ENCODE data around the gene CEP164.

CEP164 gene

GRCh38 chr11:117419482-117420142 is 92.0 kb downstream of the CEP164 start:
- no peaks in the 10 kb centered on the region; the same call in 1 of the 2 replicates for H3K27me3 ChIP-seq (ENCODE audit: insufficient read depth, low read length)
- H2AFZ ChIP-seq (ENCODE audit: low read length, unreplicated experiment) = no peak overlapping the region
- H3K4me3 ChIP-seq (ENCODE audit: low read depth, low read length) = no peak overlapping the region
- H3K27ac ChIP-seq (ENCODE audit: low read depth, low read length) = no peak overlapping the region
- H3K79me2 ChIP-seq (ENCODE audit: control insufficient read depth, insufficient read depth, low read length, unreplicated experiment) = no peaks in the 10 kb centered on the region
- peaks cover under 1% of the 10 kb centered on the region for H3K4me1 ChIP-seq (ENCODE audit: control insufficient read depth, insufficient read depth, low read length, unreplicated experiment)
- no peaks in the 10 kb centered on the region for H3K36me3 ChIP-seq (ENCODE audit: insufficient read depth, low read length)

- Histone ChIP-seq H3K4me3 (ENCODE audit: low read depth, low read length) (no peak overlapping the region), H2AFZ (ENCODE audit: low read length, unreplicated experiment) (no peak overlapping the region), H3K4me1 (ENCODE audit: control insufficient read depth, insufficient read depth, low read length, unreplicated experiment) (peaks cover 6% of the 10 kb centered on the region), H3K27ac (ENCODE audit: low read depth, low read length) (no peak overlapping the region), H3K27me3 (ENCODE audit: insufficient read depth, low read length) (no peaks in the 10 kb centered on the region; the same call in 1 of the 2 replicates), H3K79me2 (ENCODE audit: control insufficient read depth, insufficient read depth, low read length, unreplicated experiment) (no peaks in the 10 kb centered on the region), H3K36me3 (ENCODE audit: insufficient read depth, low read length) (no peaks in the 10 kb centered on the region)
Measured at GRCh38 chr11:117420143-117420485, 92.5 kb downstream of the CEP164 start.

GRCh38 chr11:117420598-117420997 is 92.9 kb downstream of the CEP164 start:
- H2AFZ ChIP-seq (ENCODE audit: low read length, unreplicated experiment) = no peak overlapping the region
- H3K4me1 ChIP-seq (ENCODE audit: control insufficient read depth, insufficient read depth, low read length, unreplicated experiment) = peaks cover 6% of the 10 kb centered on the region
- no peaks in the 10 kb centered on the region for H3K79me2 ChIP-seq (ENCODE audit: control insufficient read depth, insufficient read depth, low read length, unreplicated experiment)
- H3K27me3 ChIP-seq (ENCODE audit: insufficient read depth, low read length) = no peaks in the 10 kb centered on the region; the same call in 1 of the 2 replicates
- H3K27ac ChIP-seq (ENCODE audit: low read depth, low read length) = no peak overlapping the region
- H3K36me3 ChIP-seq (ENCODE audit: insufficient read depth, low read length) = no peaks in the 10 kb centered on the region
- no peak overlapping the region for H3K4me3 ChIP-seq (ENCODE audit: low read depth, low read length)

- Histone ChIP-seq H3K79me2 (ENCODE audit: control insufficient read depth, insufficient read depth, low read length, unreplicated experiment) (no peaks in the 10 kb centered on the region), H3K27me3 (ENCODE audit: insufficient read depth, low read length) (no peaks in the 10 kb centered on the region; the same call in 1 of the 2 replicates), H3K27ac (ENCODE audit: low read depth, low read length) (no peak overlapping the region), H3K36me3 (ENCODE audit: insufficient read depth, low read length) (no peaks in the 10 kb centered on the region), H3K4me3 (ENCODE audit: low read depth, low read length) (no peak overlapping the region), H2AFZ (ENCODE audit: low read length, unreplicated experiment) (no peak overlapping the region), H3K4me1 (ENCODE audit: control insufficient read depth, insufficient read depth, low read length, unreplicated experiment) (peaks cover 6% of the 10 kb centered on the region)
Measured at GRCh38 chr11:117421041-117421440, 93.4 kb downstream of the CEP164 start.

- H3K4me3 ChIP-seq (ENCODE audit: low read depth, low read length) = no peak overlapping the region
- no peak overlapping the region for H3K27ac ChIP-seq (ENCODE audit: low read depth, low read length)
- peaks cover 6% of the 10 kb centered on the region for H3K4me1 ChIP-seq (ENCODE audit: control insufficient read depth, insufficient read depth, low read length, unreplicated experiment)
- no peak overlapping the region for H2AFZ ChIP-seq (ENCODE audit: low read length, unreplicated experiment)
- H3K79me2 ChIP-seq (ENCODE audit: control insufficient read depth, insufficient read depth, low read length, unreplicated experiment) = no peaks in the 10 kb centered on the region
- H3K27me3 ChIP-seq (ENCODE audit: insufficient read depth, low read length) = peaks cover 2% of the 10 kb centered on the region
- H3K36me3 ChIP-seq (ENCODE audit: insufficient read depth, low read length) = no peaks in the 10 kb centered on the region
Measured at GRCh38 chr11:117421476-117421875, 93.8 kb downstream of the CEP164 start.

GRCh38 chr11:117423046-117423575 is 95.5 kb downstream of the CEP164 start:
- Histone ChIP-seq H3K4me3 (ENCODE audit: low read depth, low read length) (no peak overlapping the region), H3K79me2 (ENCODE audit: control insufficient read depth, insufficient read depth, low read length, unreplicated experiment) (no peaks in the 10 kb centered on the region), H2AFZ (ENCODE audit: low read length, unreplicated experiment) (no peak overlapping the region), H3K4me1 (ENCODE audit: control insufficient read depth, insufficient read depth, low read length, unreplicated experiment) (peaks cover 6% of the 10 kb centered on the region), H3K36me3 (ENCODE audit: insufficient read depth, low read length) (no peaks in the 10 kb centered on the region), H3K27me3 (ENCODE audit: insufficient read depth, low read length) (peaks cover 10% of the 10 kb centered on the region), H3K27ac (ENCODE audit: low read depth, low read length) (no peak overlapping the region)

- Histone ChIP-seq H3K4me3 (ENCODE audit: low read depth, low read length) (no peak overlapping the region), H3K36me3 (ENCODE audit: insufficient read depth, low read length) (no peaks in the 10 kb centered on the region), H3K79me2 (ENCODE audit: control insufficient read depth, insufficient read depth, low read length, unreplicated experiment) (no peaks in the 10 kb centered on the region), H3K27ac (ENCODE audit: low read depth, low read length) (no peak overlapping the region), H2AFZ (ENCODE audit: low read length, unreplicated experiment) (no peak overlapping the region), H3K4me1 (ENCODE audit: control insufficient read depth, insufficient read depth, low read length, unreplicated experiment) (peaks cover 6% of the 10 kb centered on the region), H3K27me3 (ENCODE audit: insufficient read depth, low read length) (peaks cover 12% of the 10 kb centered on the region)
Measured at GRCh38 chr11:117424781-117425180, 97.1 kb downstream of the CEP164 start.

GRCh38 chr11:117425679-117426296 is 98.1 kb downstream of the CEP164 start:
- H3K4me3 ChIP-seq (ENCODE audit: low read depth, low read length) = no peak overlapping the region
- H3K79me2 ChIP-seq (ENCODE audit: control insufficient read depth, insufficient read depth, low read length, unreplicated experiment) = no peaks in the 10 kb centered on the region
- H3K27me3 ChIP-seq (ENCODE audit: insufficient read depth, low read length) = peaks cover 15% of the 10 kb centered on the region
- H2AFZ ChIP-seq (ENCODE audit: low read length, unreplicated experiment) = no peak overlapping the region
- peaks cover 6% of the 10 kb centered on the region for H3K4me1 ChIP-seq (ENCODE audit: control insufficient read depth, insufficient read depth, low read length, unreplicated experiment)
- H3K27ac ChIP-seq (ENCODE audit: low read depth, low read length) = no peak overlapping the region
- no peaks in the 10 kb centered on the region for H3K36me3 ChIP-seq (ENCODE audit: insufficient read depth, low read length)

GRCh38 chr11:117426297-117426685 is 98.6 kb downstream of the CEP164 start:
- H2AFZ ChIP-seq (ENCODE audit: low read length, unreplicated experiment) = no peak overlapping the region
- no peak overlapping the region for H3K27ac ChIP-seq (ENCODE audit: low read depth, low read length)
- H3K36me3 ChIP-seq (ENCODE audit: insufficient read depth, low read length) = no peaks in the 10 kb centered on the region
- peaks cover 20% of the 10 kb centered on the region for H3K27me3 ChIP-seq (ENCODE audit: insufficient read depth, low read length)
- no peak overlapping the region for H3K4me3 ChIP-seq (ENCODE audit: low read depth, low read length)
- no peaks in the 10 kb centered on the region for H3K79me2 ChIP-seq (ENCODE audit: control insufficient read depth, insufficient read depth, low read length, unreplicated experiment)
- peaks cover 6% of the 10 kb centered on the region for H3K4me1 ChIP-seq (ENCODE audit: control insufficient read depth, insufficient read depth, low read length, unreplicated experiment)

GRCh38 chr11:117426941-117427340 is 99.3 kb downstream of the CEP164 start:
- Histone ChIP-seq H3K79me2 (ENCODE audit: control insufficient read depth, insufficient read depth, low read length, unreplicated experiment) (no peaks in the 10 kb centered on the region), H3K27ac (ENCODE audit: low read depth, low read length) (no peak overlapping the region), H3K27me3 (ENCODE audit: insufficient read depth, low read length) (peaks cover 21% of the 10 kb centered on the region), H3K4me1 (ENCODE audit: control insufficient read depth, insufficient read depth, low read length, unreplicated experiment) (peaks cover 6% of the 10 kb centered on the region), H3K4me3 (ENCODE audit: low read depth, low read length) (no peak overlapping the region), H2AFZ (ENCODE audit: low read length, unreplicated experiment) (no peak overlapping the region), H3K36me3 (ENCODE audit: insufficient read depth, low read length) (no peaks in the 10 kb centered on the region)

GRCh38 chr11:117427356-117427874 is 99.8 kb downstream of the CEP164 start:
- H3K27ac ChIP-seq (ENCODE audit: low read depth, low read length) = no peak overlapping the region
- peaks cover 6% of the 10 kb centered on the region for H3K4me1 ChIP-seq (ENCODE audit: control insufficient read depth, insufficient read depth, low read length, unreplicated experiment)
- no peaks in the 10 kb centered on the region for H3K36me3 ChIP-seq (ENCODE audit: insufficient read depth, low read length)
- peaks cover 26% of the 10 kb centered on the region for H3K27me3 ChIP-seq (ENCODE audit: insufficient read depth, low read length)
- no peak overlapping the region for H2AFZ ChIP-seq (ENCODE audit: low read length, unreplicated experiment)
- H3K4me3 ChIP-seq (ENCODE audit: low read depth, low read length) = no peak overlapping the region
- no peaks in the 10 kb centered on the region for H3K79me2 ChIP-seq (ENCODE audit: control insufficient read depth, insufficient read depth, low read length, unreplicated experiment)

Data from ACC112 (cell line).